IPS-NIHi7 (cell line): Measurements from ENCODE around the gene IL17B.

Source experiments
- DNase-seq: peaks from one replicate; pipeline ENCODE4 v3.0.0; 2012; ENCODE audit warnings: mixed read lengths; ENCODE audit errors: extremely low spot score

The IL17B gene

DNA sequence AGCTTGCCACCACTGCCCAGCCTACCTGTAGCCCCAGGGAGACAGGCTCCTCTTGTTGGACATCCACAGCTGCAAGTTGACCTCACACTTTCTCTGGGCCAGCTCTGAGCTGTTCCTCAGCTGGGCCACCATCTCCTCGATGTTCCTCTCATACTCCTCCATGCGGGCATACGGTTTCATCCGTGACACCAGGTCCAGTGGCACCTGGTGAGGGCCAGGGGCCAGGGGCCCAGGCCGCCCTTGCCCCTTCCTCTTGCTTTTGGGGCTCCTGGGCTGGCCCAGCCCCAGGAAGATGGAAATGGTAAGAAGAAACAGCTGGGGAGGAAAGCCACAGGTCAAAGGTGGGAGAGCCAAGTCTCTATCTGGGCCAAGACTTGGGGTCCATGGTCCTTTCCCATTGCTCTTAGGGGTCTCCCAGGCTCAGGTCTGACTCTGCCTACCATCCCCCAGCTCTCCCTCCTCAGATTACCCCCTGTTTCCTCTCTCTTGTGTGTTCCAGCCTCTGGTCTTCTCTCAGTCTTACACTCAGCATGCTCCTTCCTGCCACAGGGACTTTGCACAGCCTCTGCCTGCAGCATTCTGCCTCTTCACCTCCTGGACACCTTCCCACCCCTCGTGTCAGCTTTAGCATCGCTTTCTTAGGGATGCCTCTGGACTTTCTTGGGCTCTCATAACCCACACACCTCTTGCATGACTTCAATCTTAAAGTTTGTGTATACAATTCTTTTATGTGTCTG is 2.2 kb downstream of the IL17B start:
- no peak for DNase-seq

DNA sequence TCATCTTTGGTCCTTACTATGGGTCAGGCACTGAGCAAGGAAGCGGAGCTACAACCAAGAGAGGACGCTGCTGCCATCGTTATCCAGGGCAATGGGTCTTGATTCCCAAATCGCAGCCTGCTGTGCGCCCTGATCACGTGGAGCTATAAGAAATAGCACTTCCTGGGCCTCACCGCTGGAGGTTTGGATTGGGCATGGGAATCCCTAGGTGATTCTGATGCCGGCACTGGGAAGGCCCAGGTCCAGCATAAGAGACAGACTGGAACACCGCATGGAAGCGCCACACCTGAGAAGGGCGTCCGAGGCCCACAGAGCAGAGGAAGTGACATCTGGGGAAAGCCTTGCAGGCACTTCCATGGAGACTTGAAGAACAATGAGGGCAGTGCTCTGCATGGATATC is 3.0 kb downstream of the IL17B start:
- no peak for DNase-seq

- no peak for DNase-seq
These were observed 3.7 kb downstream of the IL17B start for GRCh38 chr5:149375434-149375833.

DNA sequence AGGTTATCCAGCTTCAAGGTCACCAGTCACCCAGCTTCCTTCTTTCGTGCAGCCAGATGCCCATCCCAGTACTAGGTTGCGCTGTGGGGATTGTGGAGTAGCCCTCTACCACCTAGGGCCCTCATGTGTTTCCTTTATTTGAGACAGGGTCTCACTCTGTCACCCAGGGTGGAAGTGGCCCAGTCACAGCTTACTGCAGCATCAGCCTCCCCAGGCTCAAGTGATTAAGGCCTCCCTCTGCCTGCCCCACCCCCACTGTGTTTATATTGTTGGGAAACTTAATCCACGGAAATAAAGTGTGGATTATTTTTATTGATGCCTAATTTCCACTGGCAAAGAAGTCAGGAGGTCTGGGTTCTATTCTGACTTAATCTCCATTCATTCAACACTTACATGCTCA is 4.3 kb downstream of the IL17B start:
- no peak for DNase-seq

- no peak for DNase-seq
These were observed 4.8 kb downstream of the IL17B start for GRCh38 chr5:149374303-149374702.

DNA sequence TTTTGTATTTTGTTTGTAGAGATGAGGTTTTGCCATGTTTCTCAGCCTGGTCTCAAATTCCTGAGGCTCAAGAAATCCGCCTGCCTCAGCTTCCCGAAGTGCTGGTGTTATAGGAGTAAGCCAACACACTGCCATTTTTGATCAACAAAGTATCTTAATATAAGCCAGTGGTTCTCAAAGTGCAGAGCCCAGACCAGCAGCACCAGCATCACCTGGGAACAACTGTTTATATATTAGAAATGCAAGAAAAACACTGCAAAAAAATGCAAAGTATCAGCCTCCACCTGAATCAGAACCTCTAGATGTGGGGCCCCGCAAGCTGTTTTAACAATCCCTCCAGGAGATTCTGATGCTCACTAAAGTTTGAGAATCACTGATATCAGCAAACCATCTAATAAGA is 6.2 kb downstream of the IL17B start:
- no peak for DNase-seq

DNA sequence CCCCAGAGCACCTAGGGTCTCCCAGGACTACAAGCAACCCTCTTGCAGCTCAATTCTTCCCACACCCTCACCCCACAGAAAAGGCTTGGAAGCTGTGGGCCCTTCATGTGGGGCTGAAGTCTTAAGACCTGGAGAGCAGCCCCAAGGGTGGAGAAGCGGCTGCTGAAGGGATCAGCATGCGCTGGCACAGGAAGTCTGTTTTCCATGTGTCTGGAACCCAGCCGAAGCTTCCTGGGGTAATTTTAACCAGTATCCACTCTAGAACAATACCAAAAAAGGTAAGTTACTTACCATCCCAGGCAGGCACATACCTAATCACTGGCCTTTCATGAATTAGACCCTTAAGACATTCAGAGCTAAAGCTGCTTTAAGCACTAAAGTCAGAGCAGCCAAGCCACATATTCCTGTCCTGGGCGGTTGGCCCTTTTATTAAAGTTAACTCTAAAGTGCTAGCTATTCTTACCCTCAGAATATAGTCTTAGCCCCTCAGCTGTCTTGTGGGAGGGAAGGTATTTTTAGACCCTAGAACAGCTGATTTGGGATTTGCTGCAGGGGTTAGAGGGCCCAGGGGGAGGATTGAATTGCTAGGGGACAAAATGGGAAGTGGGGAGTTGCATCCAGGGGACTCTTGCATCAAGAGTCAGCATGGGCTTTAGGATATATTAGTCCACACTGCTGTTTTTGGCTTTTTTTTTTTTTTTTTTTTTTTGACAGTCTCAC is 6.9 kb downstream of the IL17B start:
- DNase-seq, result no peak

DNA sequence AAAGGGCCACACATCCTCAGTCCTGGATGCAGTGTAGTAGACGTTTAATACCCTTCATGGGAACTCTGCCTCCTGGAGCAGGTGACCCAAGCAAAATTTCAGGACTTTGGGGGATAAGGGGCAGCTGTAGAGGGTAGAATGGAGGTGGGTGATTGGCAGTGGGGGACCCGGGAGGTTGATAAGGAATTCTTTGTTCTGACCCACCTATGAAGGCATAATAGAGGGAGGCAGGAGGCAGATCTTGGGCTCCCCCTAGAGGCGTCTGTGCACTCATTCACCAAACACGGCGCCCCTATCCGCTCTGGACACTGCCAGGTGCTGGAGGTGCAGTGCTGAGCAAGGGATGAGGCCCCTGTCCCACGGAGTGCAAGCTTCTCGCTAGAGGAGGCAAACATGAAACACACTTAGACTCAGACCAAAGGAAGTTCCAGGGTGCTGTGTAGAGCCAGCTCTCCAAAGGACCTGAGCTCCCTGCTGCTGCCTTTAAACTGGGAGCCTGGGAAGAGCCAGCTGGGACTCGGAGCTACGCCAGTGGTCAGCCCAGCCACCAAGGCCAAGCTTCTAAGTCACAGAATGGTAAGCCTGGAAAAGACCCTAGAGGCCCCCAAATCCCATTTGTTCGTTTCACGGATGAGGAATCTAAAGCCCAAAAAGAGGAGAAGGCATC is 7.7 kb downstream of the IL17B start:
- peak; percentile 84 for DNase-seq

DNA sequence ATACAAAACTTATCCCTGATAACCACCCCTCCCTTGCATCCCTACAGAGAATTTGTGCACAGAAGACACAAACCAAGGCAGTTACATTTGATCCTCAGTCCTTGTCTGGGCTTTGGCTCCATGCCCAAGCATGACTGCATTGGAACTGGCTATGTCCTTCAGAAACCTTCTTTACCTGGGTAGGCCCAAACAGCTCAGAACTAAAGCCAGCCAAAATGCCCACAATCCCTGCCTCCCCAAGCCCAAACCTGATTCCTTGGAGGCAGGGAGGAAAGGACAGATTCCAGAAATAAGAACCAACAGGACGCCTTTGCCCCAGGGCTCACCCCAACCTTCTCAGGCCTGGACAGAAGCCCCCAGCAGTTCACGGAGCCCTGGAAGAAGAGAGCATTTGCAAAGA is 8.2 kb downstream of the IL17B start:
- no peak for DNase-seq

DNA sequence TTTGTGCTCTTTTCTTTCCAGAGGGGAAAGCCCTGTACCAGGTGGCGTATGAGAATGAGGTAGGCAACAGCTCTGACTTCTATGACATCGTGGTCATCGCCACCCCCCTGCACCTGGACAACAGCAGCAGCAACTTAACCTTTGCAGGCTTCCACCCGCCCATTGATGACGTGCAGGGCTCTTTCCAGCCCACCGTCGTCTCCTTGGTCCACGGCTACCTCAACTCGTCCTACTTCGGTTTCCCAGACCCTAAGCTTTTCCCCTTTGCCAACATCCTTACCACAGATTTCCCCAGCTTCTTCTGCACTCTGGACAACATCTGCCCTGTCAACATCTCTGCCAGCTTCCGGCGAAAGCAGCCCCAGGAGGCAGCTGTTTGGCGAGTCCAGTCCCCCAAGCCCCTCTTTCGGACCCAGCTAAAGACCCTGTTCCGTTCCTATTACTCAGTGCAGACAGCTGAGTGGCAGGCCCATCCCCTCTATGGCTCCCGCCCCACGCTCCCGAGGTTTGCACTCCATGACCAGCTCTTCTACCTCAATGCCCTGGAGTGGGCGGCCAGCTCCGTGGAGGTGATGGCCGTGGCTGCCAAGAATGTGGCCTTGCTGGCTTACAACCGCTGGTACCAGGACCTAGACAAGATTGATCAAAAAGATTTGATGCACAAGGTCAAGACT is 11.0 kb downstream of the IL17B start:
- no peak for DNase-seq

- DNase-seq, result peak; percentile 90
These were observed 11.7 kb downstream of the IL17B start for GRCh38 chr5:149367249-149367971.

DNA sequence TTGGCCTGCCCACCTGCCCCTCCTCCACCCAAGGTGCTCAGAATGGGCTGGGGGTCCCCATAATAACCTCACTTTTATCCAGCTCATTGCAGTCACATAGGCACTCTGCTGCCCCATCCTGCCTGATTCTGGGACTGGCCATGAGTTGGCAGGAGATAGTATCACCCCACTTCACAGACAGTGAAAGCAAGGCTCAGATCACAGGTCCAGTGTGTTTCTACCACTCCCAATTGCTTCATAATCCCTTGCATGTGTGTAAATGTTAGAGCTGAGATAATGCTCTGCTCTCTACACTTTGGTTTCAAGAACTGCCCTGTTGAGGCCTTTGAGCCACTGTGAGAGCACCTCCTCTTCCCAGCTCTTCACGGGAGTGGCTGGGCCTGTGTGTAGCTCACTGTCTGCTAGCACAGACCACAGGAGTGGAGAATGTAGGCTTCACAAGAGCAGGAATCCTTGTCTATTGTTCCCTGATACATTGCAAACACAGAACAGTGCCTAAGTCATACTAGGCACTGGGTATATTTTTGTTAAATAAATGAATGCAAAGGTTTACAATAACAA is 12.8 kb downstream of the IL17B start:
- DNase-seq, result no peak

- no peak for DNase-seq
These were observed 13.7 kb downstream of the IL17B start for GRCh38 chr5:149365418-149365817.

DNA sequence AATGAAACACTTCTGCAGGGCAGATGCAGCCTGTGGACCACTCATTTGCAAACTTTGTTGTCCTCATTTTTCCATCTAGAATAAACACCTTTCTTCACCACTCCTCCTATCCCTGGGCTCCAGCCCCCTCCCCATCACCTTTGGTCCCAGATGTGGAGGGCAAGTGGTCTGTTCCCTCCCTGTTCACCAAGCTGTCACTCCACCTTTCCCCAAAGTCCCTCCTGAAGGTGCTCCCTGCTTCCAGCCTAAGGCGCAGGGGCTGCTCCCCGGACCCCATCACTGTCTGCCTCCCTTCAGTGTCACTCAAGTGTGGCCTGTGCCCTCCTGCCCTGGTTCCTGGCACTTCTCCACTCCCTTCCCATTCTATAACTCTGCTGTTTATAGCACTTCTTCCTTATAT is 14.4 kb downstream of the IL17B start:
- DNase-seq, result no peak

DNA sequence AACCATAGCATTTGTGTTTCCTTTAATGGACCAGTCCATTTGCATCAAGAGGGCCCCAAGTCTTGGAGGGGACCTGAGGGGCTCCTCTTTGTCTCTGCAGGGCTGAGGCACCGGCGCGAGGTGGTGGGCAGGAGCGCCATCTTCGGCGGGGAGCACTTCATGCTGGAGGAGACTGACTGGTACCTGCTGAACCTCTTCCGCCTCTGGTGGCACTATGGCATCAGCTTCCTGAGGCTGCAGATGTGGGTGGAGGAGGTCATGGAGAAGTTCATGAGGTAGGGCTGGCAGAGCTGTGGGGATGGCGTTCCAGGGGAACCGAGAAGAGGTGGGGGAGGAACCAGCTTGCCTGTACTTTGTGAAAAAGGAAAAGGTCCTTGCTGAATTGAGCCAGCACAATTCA is 15.2 kb downstream of the IL17B start:
- DNase-seq, result no peak

DNA sequence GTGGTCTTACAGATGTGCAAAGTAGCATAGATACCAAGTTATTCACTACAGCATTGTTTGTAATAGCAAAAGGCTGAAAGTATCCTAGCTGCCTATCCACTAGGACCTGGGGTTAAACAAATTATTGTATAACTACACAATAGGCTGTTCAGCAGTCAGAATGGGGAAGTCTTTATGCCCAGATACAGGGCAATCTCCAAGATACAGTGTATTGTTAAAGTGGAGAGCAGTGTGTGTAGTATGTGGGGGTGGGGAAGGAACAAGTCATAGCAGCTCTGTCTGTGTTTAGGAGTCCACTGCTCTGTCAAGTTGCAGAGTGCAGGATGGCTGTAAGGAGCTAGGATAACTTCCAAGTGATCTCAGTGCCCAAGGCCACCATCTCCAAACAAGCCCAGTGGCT is 15.7 kb downstream of the IL17B start:
- DNase-seq, result no peak

GRCh38 chr5:149362541-149362940 is 16.6 kb downstream of the IL17B start:
- no peak for DNase-seq

DNA sequence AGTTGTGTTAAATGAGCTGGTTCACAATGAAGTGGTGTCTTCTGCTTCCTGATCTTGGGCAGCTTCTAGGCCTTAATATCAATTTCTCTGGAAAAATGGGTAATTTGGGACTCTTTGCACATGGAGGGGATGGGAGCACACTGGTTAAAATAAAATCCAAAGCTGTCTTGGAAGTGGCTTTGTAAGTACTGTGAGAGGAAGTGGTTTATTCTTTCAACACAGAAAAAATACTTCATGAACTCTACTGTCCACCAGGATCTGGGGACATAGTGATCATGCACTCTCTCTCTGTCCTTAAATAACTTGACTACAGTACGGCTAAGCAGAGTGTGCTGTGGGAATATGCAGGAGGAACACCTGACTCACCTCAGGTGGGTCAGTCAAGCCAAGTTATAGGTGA is 18.8 kb downstream of the IL17B start:
- no peak for DNase-seq

- no peak for DNase-seq
These were observed 20.1 kb downstream of the IL17B start for GRCh38 chr5:149358868-149359495.

- no peak for DNase-seq
These were observed 20.8 kb downstream of the IL17B start for GRCh38 chr5:149358294-149358651.
